GM19023 (cell line): ENCODE data around the gene BNIP3.
"Not testable (repeated sequence)": the region's sequence is repeated elsewhere in the genome, so short reads cannot be mapped to it uniquely, and the experiment has no call there.

Source experiments
- ATAC-seq: cut with Tn5 transposase; IDR thresholded peaks from one replicate; pipeline ENCODE4 v1.9.1; 2021; ENCODE audit warnings: mild to moderate bottlenecking, moderate library complexity; ENCODE audit not compliant: unreplicated experiment

BNIP3 gene

DNA sequence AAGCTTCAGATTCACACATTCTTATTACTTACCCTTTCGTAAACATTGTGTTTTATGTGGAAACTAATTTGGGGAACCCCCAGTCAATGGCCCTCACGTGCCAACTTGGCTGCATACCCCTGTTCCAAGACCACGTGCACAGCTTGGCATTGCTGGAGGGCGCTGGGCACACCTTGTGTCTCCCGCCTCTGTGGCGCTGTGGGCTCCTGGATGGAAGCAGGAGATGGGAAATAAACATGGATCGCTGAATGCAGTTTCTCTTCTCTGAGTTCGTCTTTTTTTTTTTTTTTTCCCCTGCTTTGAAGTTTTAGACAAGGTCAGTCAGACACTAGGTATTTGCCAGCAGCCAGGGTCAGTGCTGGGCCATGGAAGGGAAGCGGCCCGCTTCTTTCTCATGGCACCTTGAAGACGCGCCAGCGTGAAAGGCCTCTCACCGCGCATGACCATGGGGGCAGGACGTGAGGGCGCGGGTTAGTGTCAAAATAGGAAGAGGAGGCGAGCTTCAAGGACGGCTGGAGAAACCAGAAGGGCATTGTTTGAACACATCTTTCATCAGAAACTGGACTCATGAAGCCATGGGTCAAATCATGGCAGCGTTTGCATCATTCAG lies 27.3 kb downstream of the BNIP3 start:
- no peak for ATAC-seq

DNA sequence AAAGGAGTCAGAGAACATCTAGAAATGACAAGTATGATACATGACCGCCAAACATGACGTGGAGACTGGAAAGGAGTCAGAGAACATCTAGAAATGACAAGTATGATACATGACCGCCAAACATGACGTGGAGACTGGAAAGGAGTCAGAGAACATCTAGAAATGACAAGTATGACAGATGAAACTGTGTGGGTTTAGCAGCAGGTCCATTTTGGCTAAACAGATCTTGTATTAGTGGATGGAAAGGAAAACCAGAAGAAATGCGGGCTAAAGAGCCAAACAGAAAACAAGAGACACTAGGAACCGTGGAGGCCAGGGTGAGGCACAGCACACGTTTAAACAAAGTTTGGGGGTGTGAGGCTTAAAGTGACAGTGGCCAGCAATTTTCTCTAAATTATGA lies 31.8 kb downstream of the BNIP3 start:
- ATAC-seq, result not testable (repeated sequence)

DNA sequence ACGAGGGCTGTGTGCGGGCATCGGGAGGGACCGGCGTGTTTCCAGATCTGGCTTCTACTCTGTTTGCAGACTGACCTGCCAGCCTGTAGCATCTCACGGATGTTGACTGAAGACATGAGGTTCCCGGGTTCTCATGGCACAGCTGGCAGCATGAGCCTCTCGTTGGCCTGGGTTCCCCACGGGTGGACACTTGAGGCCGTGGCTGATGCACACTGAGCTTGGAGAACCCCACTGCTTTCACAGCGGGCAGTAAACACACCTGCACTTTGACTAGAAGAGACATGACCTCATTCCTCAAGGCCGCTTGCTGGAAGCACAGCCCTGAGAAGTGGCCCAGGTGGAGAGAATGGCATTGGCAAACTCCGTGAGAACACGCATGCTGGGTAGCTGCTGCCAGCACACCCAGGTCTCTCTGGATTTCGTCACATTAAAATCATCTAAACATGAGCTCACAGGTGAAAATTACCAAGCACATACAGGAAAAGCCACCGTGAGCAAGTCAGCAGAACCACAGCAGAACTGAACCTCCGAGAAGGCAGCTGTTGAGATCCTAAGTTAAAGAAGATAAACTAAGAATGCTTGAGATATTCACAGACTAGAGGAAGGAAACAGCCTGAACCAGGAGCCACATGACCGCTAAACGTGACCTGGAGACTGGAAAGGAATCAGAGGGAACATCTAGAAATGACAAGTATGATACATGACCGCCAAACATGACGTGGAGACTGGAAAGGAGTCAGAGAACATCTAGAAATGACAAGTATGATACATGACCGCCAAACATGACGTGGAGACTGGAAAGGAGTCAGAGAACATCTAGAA lies 32.5 kb downstream of the BNIP3 start:
- no peak for ATAC-seq

DNA sequence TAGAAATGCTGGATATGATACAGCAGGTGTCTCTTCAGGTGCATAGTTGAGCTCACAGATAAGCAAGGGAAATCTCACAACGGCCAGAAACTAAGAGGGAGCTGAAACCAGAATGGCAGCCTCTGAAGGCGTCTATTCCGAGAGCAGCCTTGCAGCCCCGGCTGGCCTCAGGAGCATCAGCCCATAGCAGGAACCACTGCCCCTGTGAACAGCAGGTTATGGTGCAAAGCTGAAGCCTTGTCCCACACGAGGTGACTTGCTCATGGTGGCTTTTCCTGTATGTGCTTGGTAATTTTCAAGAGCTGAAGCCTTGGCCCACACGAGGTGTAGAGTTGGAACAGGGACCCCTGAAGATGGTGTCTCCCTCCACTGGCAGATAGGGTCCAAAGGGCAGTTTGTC lies 33.2 kb downstream of the BNIP3 start:
- ATAC-seq, result no peak

DNA sequence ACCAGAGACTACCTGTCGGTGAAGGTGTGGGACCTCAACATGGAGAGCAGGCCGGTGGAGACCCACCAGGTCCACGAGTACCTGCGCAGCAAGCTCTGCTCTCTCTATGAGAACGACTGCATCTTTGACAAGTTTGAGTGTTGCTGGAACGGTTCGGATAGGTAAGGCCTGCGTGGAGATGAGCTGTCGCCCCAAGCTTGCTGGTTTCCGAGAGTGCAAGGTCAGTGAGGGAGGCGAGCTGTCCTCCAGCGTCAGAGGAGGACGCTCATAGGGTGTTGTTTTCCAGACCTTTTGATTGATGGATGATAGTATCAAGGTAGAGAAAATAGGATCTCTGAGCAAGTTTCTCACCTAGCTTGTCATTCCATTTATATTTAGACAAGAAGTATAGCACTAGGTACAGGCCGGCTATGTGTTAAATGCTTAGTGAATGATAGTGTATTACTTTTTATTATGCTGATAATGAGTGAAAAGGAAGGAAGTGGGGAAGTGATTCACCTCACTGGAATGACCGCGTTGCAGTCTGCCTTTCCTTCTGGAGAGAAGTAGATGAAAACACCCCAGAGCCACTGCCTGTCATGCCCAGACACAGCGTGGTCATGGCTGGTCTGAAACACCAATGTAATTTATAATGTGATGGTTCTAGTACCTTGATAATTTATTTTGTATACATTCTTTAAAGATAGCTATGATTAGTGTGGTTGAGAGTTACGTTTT lies 33.9 kb downstream of the BNIP3 start:
- ATAC-seq, result no peak

DNA sequence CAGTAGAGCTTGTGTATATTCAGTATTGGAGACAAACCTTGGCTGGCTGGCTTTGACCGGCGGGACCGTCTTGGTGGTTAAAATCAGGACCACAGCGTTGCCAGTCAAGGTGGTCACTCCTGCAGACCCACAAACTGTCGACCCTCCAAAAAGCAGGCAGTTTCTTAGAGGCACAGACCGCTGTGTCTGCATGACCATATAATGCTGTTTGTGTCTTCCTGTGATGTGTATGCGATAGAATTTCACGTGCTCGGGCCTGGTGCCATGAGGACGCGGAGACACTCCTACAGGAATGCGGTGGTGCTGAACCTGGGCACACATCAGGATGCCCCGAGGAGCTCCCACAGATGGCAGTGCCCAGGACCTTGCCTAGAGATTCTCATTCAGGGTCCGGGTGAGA lies 34.8 kb downstream of the BNIP3 start:
- no peak for ATAC-seq

DNA sequence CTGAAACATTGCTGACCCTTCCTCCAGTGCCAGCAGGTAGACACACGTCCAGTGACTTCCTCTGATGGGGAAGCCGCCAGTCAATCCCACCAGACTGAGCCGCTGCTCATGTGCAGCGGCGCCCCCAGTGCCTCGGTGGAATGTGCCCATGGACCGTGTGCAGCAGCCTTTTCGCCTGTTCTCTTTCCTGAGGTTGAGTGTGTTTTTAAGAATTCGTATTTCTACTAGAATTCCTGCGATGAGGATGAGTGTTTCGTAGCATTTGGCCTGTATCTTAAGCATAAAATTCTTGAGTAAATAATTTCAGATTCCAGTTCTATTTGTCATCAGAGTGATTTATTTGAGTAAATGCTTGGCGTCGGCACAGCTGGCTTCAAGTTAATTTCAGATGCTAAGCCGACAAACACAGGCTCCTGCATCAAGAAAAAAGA lies 35.4 kb downstream of the BNIP3 start:
- no peak for ATAC-seq

DNA sequence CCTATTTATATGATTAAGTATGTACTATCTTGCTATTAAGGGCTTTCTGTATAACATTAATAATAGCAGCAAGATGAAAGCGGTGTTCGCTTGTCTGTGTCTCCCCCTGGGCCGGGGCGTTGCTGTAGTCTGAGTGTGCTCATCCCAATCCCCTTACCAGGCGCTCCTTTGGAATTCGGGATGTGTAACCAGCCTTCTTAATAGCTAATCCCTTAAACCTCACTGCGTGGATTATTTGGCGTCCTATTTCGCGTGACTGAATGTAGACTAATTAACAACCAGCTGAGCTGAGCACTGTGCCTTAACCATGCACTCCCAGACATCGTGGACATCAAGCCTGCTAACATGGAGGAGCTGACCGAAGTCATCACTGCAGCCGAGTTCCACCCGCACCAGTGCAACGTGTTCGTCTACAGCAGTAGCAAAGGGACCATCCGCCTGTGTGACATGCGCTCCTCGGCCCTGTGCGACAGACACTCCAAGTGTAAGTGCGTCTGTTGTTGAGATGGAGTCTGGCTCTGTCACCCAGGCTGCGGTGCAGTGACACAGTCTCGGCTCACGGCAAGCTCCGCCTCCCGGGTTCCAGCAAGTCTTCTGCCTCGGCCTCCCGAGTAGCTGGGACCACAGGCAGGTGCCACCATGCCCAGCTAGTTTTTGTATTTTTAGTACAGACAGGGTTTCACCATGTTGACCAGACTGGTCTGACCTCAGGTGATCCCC lies 36.6 kb downstream of the BNIP3 start:
- no peak for ATAC-seq

DNA sequence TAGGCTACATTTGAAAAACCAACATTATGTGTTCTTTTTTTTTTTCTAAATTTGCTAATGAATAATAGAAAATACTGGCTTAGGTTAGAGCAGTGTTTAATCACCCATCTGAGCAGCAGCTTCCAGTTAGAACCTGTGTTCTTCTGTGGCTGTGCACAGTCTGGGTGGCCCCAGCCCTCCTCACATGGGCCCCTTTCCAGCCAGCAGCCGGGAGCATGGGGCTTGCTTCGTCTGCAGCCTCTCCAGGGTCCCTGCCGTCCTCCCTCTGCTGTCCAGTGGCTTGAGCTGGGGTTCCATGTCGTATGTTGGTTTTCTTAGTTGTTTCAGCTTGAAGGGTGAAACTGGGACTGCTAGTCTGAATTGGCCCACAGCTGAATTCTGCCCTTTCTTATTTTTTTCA lies 37.3 kb downstream of the BNIP3 start:
- ATAC-seq, result no peak

DNA sequence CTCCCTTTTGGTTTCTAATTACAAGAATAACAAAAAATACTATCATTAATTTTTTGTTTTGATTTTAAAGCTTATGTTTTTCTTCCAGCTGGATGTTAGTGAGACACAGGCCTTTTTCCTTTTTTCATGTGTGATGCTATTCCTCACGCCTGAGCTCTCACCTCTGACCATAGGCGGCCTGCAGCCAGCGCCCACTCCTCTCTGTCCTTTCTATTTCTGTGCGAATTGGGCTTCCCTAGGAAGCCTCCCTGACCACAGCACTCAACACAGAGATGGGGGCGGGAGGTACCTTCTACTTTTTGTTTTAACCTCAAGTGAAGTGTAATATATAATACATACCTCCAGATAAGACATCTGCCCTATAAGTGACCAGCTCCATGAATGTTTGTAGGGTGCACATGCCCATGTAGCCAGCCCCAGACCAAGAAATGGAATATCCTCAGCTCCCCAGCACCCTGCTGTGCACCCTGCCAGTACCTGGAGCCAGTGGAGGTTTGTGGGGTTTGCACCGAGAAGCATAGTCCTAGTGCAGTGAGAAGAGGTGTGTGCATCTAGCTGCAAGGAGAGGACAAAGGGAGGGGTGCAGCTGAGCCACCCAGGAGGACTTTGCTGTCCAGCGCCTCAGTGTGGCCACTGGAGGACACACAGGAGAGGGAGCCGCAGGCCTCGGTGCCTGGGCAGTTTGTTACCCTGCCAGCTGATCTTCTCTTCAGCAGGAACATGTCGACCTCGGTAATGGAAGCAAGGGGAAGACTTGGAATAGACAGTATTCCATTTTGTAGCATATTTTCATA lies 38.5 kb downstream of the BNIP3 start:
- no peak for ATAC-seq

DNA sequence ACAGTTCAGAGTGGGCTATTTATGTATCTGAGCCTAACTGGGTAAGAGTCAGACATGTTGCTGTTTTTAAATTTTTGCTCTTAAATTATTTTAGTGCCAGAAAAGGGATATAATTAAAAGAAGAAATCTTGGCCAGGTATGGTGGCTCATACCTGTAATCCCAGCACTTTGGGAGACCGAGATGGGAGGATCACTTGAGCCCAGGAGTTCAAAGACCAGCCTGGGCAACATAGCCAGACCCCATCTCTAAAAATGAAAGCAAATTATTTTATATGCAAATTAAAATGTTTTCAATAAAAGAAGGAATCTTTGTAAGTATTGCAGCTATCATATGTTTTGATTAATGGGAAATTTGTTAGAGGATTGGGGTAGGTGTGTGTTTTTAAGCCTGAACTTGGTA lies 39.3 kb downstream of the BNIP3 start:
- no peak for ATAC-seq

DNA sequence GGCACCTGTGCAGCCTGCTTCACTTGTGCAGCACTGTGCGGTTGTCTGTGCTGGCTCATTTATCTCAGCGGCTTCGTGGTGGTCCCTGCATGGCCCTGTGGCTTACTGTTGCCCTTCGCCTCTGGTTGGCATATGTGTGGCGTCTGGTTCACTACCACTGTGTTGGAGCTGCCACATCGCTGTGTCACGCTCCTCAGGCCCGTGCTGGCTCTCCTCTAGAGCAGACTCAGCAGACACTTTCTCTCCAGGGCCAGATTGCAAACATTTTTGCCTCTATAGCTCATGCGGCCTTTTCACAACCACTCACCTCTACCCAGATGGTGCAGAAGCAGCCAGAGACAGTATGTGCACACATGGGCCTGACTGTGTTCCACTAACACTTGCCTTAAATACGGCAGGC lies 43.0 kb downstream of the BNIP3 start:
- no peak for ATAC-seq

DNA sequence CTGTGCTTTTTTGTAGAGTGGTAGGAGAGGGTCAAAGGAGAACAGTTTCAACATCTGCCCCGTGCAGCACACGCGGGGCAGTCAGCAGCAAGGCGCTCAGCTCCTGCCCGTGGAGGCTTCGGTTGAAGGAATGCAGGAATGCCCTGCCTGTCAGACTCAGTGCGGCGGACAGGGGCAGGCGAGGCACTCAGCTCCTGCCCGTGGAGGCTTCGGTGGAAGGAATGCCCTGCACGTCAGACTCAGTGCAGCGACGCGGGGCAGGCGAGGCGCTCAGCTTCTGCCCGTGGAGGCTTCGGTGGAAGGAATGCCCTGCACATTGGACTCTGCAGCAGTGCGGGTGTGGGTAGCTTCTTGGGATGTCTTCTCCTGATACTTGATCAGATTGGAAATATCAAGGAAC lies 43.9 kb downstream of the BNIP3 start:
- ATAC-seq, result no peak

DNA sequence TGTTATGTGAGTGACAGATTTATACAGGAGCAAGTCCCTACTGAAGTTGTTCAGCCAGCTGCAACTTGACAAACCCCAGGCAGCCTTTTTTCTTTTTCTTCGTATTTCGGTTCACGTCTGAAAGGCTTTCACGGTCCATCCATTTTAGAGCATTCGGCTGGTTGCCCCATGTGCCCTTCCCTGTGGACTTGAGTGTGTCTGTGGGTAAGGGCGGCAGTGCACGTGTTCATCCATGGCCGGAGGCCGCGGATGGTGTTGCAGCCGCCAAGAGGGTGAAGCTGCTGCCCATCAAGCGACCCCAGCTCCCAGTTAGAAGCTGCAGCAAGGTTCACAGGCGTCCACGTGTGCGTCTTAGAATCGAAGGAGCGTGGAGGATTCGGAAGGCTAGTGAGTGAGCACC lies 45.0 kb downstream of the BNIP3 start:
- no peak for ATAC-seq

DNA sequence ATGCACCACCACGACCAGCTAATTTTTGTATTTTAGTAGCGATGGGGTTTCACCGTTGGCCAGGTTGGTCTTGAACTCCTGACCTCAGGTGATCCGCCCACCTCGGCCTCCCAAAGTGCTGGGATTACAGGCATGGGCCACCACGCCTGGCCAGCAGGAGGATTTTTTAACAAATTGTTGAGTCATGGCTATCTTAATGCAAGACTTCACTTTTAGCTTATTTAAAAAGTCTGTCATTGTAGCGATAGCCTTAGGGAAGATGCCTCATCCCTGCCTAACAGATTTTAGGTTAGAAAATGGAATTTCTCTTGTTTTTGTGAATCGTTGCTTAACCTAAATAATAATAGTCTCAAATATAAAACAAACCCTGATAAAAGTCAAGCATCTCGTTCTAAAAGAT lies 45.4 kb downstream of the BNIP3 start:
- no peak for ATAC-seq

DNA sequence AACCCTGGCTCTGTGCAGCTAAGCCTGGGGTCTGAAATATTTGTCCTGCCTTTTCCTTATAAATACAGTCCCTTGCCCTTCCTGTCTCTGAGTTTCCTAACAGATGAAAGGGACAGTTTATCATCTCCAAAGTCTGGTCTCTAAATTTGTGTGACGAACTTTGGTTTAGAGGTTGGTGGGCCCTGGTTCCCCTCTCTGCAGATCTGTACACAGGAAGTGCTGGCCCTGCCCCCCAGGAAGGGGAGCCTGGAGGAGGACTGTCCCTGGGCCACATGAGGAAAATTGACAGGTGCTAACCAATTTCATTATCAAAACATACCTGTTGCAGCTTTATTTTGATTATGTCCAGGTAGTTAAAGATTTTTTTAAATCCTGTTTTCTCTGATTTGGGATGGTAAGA lies 46.5 kb downstream of the BNIP3 start:
- ATAC-seq, result no peak

DNA sequence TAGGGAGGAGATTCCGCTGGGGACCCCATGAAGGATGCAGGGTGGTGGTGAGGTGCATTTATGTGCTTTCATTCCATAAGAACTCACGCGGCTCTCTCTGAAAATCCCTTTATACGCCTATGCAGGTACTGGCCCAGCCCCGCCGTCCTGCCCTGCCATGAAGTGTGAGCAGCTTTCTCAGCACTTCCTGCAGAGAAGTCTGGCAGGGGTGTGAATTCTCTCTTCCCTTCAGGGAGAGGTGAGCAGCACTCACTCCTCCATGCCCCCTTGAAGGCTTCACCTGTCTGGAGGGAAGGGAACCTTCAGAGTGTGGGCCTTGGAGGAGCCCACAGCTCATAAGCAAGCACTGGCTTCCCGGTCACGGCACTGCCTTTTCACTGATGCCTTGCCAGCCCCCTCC lies 47.0 kb downstream of the BNIP3 start:
- no peak for ATAC-seq

DNA sequence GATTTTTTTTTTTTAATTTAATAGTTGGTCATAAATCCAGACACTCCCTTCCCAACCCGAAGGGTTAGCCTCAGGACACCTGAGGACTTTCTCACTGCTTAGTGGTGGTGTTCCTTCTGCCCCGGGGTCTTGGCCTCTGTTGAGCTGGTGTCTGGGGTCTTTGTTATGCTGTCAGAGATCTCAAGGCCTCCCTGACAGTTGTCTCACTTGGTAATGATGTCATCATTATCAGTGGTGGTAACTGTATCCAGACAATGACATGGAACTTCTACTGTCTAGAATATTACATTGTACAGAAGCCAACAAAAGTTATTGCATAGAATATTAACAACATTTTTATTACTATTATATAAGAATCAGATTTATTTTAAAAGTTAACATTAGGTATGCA lies 48.0 kb downstream of the BNIP3 start:
- ATAC-seq, result no peak

DNA sequence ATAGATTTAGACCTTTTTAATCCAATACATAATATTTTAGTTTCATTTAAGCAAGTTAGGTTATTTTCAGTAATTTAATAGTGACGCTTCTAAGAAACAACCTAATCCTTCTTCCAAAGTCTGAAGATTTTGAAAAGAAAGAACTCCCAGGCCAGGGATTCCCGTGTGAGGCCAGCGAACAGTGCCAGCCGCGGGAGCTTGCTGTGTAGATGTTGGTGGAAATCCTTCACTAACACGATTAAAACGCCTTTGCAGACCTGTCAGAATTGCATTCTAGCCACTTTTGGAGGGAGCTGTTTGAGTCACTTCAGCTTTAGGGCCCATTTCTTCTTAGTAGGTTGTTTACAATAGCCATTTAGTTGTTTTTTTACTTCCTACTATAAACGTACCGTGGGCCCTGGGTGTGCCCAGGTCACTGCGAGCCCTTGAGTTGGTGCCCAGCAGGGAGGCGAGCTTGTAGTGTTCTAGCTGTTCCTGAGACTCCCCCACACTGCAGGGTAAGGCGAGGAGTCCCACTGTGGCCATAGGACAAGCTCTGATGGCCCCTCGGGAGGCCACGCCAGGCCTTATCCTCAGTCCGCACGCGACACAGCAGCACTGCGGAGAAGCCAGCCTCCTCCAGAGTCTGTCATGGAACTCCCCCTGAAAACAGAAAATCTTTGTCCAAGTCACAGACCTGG lies 48.6 kb downstream of the BNIP3 start:
- ATAC-seq, result no peak

DNA sequence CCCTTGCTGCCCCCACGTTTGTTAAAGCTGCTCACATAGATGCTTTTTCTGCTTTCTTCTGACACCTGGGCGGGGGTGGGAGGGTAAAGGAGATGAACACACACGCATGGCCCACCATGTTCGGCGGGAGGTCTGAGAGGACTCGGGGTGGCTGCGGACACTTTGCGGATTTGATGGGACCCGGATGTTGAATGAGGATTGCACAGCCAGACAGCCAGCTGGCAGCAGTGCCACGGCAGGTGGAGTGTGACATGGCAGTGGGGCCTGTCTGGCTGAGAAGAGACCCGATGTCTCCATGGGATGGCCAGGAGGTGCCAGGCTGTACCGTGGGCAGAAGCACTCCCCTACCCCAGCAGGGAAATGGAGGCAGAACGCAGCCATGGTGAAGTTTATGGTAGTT lies 49.7 kb downstream of the BNIP3 start:
- ATAC-seq, result no peak
